HEK293T (cell line): Measurements from ENCODE around the gene STPG1.

Source experiments
- ARNT ChIP-seq: fragments of 450-650 bp; IDR thresholded peaks from 2 replicates; pipeline ENCODE4 v1.6.1; 2017; ENCODE audit warnings: mild to moderate bottlenecking
- BHLHE40 ChIP-seq: fragments of 450-650 bp; IDR thresholded peaks from 2 replicates; pipeline ENCODE4 v1.6.1; 2016; ENCODE audit warnings: mild to moderate bottlenecking, moderate library complexity, borderline replicate concordance
- ELF4 ChIP-seq: fragments of 450-650 bp; IDR thresholded peaks from 2 replicates; pipeline ENCODE4 v1.6.1; 2017; ENCODE audit warnings: antibody characterized with exemption
- FOXA1 ChIP-seq: fragments of 450-650 bp; IDR thresholded peaks from 2 replicates; pipeline ENCODE4 v1.6.1; 2016; ENCODE audit warnings: mild to moderate bottlenecking
- FOXK2 ChIP-seq: fragments of 450-650 bp; IDR thresholded peaks from 2 replicates; pipeline ENCODE4 v1.6.1; 2016; ENCODE audit warnings: mild to moderate bottlenecking
- FOXM1 ChIP-seq: fragments of 450-650 bp; IDR thresholded peaks from 2 replicates; pipeline ENCODE4 v1.6.1; 2017; ENCODE audit warnings: mild to moderate bottlenecking, borderline replicate concordance
- LEF1 ChIP-seq: fragments of 450-650 bp; IDR thresholded peaks from 2 replicates; pipeline ENCODE4 v1.6.1; 2017; ENCODE audit warnings: mild to moderate bottlenecking, borderline replicate concordance
- SP1 ChIP-seq: fragments of 450-650 bp; IDR thresholded peaks from 2 replicates; pipeline ENCODE4 v1.6.1; 2017
- SUZ12 ChIP-seq: fragments of 450-650 bp; IDR thresholded peaks from 2 replicates; pipeline ENCODE4 v1.6.1; 2016; ENCODE audit warnings: mild to moderate bottlenecking
- TARDBP ChIP-seq: fragments of 450-650 bp; IDR thresholded peaks from 2 replicates; pipeline ENCODE4 v1.6.1; 2016
- ZNF384 ChIP-seq: fragments of 450-650 bp; IDR thresholded peaks from 2 replicates; pipeline ENCODE4 v1.6.1; 2016

DNA sequence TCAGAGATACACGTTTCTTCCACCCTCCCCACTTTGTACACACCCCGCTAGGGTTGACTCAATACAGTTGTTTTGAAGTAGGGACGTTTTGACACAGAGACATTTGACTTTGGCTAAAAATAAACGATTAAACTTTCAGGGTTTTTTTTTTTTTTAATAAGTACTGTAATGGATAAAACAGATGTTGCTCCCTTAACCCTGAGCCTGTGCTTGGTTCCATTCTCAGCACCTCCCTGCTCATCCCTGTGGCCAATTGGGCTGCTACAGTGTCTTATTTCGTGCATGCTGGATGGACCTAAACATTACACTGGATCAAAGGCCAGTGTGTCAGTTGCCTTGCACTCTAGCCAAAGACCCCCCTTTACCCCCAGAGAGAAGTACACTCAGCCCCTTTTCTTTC lies 77.5 kb downstream of the STPG1 start:
- TF ChIP-seq SP1 (no peak), BHLHE40 (no peak), TARDBP (no peak), FOXA1 (no peak), ARNT (no peak), ELF4 (no peak), FOXM1 (no peak), LEF1 (no peak), SUZ12 (no peak), ZNF384 (no peak), FOXK2 (no peak)
